SK-N-MC (cell line): ENCODE measurements around the gene ASTN2.

Experiments
- EZH2 ChIP-seq: fragments of 200-600 bp; sonication (generic); IDR thresholded peaks from one replicate; pipeline ENCODE4 v1.6.1; 2017; ENCODE audit warnings: antibody characterized with exemption
- FOXP2 ChIP-seq: optimal IDR thresholded peaks from 2 replicates; pipeline ENCODE3; 2011; ENCODE audit warnings: mild to moderate bottlenecking, moderate library complexity; ENCODE audit not compliant: insufficient read depth; ENCODE audit errors: extremely low read length, control extremely low read depth
- POLR2AphosphoS5 ChIP-seq: IDR thresholded peaks from 2 replicates; pipeline ENCODE4 v1.6.1; 2012; ENCODE audit warnings: mild to moderate bottlenecking, low read depth, low read length, borderline replicate concordance

GRCh38 chr9:116641292-116642059 lies 773.4 kb downstream of the ASTN2 start:
- TF ChIP-seq EZH2 (no peak), POLR2AphosphoS5 (no peak), FOXP2 (no peak)
